GM18502 (cell line): ENCODE measurements around the gene DLG5.

Source experiments
- ATAC-seq: cut with Tn5 transposase; IDR thresholded peaks from one replicate; pipeline ENCODE4 v1.9.1; 2021; ENCODE audit warnings: mild to moderate bottlenecking; ENCODE audit not compliant: unreplicated experiment, poor library complexity

Gene DLG5

DNA sequence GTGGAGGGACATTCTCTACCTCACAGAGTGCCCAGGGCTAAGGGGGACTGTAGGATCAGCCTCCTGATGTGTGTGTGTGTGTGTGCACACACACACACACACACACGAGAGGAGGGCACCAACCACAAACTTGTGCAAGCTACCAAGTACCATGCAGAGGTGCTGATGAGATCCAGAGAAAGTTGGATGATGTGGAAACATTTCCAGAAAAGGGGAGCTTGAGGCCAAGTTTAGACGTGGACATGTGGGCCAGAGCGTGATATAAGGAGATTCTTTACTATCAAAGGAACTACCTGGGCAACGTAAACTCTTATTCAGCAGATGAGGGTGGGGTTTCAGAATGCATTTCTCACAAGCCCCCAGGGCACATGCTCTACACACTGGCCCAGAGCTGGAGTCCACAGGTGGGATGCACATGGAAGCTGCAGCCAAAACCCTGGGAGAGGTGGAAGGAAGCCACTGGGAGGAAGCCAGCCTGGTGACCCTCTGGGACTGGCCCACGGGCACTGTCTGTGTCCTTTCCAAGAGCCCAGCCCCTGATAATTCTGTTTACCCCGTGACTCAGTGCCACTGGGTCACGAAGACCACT lies 53.5 kb downstream of the DLG5 start:
- no peak for ATAC-seq

DNA sequence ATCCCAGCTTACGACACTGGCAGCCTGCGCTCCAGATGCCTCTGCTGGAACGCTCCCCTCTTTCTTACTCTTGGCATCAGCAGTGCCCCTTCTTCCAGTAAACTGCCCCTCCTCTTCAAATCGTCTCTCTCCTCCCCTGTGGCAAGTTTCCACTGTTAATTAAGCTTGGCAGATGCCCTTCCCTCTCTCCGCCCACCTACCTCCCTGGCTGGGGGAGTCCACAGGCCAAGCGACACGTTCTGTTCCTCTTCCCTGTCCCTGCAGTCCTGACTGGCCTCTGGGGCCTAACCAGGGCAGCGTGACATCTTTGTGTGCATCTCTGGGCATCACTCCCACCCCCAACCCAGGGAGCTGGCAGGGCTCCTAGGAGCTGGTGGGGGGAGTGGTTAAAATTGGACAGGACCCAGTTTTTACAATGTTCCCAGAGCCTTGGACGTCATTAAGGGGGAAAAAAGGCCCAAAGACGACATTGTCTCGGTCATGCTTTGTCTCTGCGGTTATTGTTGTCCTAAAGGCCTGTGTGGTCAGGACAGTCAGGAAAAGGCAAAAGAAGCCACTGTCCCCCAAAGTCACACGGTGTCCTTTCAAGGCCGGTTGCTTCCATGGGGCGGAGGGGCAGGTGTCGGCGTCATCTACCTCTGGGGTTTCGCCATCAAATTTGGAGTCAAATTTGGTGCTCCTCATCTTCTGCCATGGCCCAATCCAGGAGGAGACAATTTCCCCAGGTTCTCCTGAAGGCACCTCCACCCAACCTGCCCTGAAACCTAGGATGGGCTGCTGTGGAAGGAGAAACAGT lies 54.2 kb downstream of the DLG5 start:
- ATAC-seq: no peak

DNA sequence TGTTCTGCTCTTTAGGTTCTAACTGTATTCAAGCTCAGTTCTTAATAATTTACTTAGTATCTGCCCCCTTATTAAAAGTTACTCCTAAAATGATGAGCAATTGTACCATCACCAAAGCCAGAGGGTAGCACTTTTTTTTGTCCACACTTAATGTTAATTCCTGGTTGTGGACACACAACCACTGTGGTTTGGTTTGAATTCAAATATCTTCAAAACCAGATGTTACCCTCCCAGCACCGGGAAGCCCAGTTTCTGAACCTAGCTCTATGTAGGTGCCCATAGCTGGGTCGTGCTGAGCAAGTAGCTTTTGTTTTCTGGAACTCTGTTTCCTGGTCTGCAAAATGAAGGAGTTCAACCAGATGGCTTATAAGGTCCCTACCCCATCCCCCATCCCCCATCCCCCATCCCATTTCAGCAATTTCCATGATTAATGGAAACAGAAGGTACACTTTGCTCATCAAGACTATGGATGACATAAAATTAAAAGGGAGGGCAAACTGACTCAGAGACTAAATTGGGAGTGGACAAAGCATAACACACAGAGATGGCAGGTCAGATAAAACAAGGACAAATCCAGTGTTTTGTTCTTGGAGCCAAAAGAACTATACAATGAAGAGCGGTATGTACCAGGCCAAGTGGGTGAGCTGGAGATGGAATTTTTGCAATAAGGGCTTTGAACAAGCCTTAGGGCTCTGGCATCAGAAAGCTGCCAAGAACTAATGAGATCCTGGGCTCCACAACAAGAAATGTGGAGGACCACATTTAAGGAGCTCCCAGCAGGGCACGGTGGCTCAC lies 56.7 kb downstream of the DLG5 start:
- no peak for ATAC-seq

DNA sequence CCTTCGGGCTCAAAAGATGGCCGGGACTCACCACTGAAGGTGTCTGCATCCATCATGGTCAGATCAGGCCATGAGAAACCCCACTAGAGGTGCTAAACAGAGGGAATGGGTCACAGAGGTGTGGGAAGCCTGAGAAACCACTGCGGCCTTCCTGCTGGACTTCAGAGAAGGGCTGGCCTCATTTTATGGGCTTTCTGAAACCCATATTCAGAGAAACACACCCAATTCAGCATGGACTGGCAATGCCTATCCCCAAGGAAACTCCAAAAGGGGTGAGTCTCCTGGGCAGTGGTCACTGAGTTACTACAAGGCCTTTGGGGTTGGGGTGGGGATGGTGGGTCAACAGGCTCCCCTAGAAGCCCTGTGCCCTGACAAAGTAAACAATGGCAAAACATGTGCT lies 58.0 kb downstream of the DLG5 start:
- ATAC-seq: no peak

DNA sequence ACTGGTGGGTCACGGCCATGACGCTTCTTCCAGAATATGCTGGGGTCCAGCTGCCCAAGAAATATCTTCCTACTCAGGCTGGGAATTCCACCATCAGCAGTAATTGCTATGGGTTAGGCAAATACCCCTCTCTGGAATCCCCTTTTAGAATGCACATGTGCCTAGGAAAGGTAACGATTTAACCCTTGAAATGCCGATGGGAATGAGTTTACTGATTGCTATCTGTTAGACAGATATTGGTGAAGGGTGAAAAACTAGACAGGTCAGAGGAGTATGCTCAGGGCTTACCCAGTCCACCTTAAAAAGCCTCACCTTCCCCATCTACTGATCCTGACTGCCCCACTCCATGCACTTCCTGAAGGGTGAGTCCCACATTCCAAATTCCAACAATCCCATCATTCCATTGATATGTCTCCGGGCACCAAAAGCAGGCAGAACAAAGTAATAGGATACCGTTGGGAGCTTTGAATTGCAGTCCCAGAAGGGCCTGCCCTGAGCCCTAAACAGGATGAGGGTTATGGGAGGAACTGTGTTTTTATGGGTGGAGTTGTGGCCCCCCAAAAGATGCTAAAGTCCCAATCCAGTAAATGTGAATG lies 59.3 kb downstream of the DLG5 start:
- ATAC-seq: no peak

DNA sequence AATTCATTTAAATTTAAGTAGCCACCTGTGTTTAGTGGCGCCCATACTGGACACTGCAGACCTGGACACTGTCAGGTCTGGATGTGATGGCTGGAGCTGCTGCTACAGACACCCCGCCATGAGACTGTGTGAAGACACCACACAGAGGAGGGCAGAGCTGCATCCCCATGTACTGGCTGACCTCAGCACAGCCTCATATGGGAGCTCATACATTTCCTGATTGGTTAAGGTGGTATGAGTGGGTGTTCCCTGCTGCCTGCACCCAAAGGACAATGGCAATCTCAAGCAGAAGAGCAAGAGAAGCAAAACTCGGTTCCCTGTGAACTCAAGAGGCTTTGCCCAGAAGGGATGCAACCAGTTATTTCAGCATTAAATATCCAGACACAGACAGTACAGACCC lies 60.0 kb downstream of the DLG5 start:
- no peak for ATAC-seq

DNA sequence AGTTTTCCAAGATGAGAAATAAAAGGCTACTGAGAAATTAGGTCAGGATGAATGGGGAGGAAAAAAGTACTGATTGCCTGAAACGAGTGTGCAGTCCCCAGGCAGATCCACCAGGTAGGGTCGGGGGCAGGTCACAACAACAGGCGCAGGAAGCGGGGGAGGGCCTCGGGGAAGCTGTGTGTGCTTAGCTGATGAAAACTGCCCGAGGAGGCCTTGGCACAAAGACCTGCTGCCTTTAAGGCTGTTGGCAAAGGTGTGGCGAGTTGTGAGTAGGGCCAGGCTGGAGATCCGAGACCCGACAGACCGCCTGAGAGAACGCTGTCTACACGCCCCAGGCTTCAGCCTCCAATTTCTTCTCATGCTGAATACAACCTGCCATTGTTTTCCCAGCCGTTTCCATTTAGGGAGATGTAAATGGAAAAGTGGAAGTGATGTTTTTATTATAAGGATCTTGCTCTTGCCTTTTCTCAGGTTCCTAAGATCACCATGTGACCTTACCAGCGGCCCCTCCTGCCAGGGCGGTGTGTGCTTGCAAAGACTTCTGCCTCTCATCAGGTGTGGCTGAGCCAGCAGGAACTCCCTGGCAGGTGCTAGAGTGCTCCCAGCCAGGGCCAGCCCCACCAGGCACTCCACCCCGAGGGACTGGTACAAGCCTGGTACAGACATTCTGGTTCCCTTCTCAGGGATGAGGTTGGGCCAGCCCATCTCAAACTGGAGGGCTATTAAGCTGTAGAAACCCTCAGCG lies 60.8 kb downstream of the DLG5 start:
- ATAC-seq: no peak

DNA sequence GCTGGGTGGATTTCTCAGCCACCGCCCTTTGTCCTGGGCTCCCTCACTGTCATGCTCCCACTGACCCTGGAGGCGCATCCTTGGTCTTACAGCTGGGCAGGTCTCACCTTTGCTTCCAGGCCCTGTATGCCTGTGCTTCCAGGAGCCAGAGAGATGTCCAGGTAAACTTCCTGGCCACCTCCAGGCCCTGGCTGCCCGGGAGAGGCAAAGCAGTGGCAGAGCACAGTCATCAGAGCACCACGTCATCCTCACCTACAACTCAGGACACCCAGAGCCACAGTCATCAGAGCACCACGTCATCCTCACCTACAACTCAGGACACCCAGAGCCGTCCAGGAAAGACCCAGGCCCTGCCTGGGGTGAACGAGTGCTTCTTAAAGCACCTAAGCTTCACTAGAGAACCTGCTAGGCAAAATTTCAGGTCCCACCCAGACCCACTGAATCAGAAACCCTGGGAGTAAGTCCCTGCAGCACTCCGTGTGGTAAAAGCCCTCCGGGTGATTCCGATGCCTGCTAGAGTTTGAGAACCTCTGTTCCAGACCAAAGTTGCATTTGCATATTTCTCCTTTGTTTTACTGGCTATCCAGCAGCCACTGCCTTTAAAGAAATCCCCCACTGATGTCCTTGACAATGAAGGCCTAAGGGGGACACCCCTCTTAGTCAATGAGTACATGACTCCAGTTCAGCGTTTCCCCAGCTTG lies 62.3 kb downstream of the DLG5 start:
- no peak for ATAC-seq

DNA sequence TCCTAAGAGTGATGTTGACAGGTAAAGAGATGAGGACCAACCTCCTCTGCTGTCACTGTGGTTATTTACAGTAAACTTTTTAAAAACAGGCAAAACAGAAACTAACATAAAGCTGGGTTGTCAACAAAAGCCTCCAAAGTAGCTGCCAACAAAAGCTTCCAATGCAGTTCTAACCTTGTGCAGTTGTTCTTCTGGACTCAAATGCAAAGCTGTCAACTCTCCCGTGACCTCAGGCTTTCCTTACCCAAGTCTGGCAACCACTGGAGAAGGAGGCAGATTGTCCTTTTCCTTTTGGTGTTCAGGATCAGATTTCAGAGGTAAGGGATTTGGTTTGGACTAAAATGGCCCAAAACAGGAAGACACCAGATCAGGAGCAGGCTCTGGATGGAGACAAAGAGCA lies 63.1 kb downstream of the DLG5 start:
- no peak for ATAC-seq

DNA sequence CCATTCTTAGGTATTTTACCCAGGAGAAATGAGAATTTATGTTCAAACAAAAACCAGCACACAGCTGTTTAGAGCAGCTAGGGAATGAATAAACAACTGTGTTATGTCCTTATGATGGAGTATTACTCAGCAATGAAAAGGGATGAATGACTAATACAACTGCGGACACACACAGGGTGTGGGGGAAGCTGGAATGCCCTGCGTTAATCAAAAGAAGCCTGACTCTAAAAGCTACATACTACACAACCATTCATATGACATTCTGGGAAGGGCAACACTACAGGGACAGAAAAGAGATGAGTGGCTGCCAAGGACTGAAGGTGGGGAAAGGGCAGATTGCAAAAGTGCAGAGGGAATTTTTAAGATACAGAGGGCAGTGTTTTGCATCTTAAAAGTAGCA lies 64.0 kb downstream of the DLG5 start:
- ATAC-seq: no peak

DNA sequence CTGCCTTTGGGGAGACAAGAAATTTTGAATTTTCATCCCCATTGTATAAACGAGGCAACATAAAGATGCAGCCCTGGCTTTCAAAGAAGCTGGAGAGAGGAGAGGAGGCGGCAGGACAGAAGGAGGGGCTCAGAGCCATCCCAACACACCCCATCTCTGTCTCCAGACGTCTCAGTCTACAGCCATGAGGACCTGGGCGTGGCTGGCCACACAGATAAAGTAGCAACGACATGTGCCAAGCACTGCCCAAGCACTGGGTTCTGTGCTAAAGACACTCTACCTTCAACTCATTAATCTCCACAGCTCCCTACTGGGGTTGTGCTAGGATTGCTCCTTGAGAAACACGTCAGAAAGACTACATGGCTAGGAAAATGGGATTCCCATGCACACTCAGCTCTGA lies 65.2 kb downstream of the DLG5 start:
- no peak for ATAC-seq

DNA sequence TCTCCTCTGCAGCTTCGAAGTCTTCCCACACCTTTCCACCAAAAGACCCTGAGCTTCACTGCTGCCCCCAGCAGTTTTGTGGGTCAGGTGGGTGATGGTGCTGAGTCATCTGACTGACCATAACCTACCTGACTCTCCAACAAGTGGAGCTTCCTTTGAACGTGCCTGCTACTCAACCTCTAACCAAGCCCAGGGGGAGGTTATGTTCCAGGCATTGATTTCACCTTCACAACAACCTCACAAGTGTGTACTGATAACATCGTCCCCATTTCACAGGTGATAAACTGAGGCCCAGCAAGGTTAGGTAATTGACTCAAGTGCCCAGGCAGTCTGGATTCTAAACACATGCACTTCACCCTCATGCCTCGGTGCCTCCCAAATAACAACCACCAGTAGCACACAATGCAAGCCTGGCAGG lies 66.7 kb downstream of the DLG5 start:
- no peak for ATAC-seq

DNA sequence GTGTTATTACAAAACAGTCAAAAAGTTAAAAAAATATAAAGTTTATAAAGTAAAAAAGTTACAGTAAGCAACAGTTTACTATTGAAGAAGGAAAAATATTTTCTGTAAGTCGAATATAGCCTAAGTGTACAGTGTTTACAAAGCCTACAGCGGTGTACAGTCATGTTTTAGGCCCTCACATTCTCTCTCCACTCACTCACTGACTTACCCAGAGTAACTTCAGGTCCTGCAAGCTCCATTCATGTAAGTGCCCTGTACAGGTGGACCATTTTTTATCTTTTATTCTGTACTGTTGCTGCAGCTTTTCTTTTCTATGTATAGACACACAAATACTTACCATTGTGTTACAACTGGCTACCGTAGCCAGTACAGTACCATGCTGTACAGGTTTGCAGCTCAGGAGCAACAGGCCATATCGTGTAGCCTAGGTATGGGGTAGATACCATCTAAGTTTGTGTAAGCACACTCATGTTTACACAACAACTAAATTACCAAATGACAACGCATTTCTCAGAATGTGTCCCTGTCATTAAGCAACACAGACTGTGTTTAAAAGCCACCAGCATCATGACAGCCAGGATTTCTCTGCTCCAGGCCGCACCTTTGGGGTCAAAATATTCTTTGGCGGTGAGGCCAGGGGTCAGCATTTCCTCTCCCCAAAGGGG lies 67.2 kb downstream of the DLG5 start:
- ATAC-seq: no peak

DNA sequence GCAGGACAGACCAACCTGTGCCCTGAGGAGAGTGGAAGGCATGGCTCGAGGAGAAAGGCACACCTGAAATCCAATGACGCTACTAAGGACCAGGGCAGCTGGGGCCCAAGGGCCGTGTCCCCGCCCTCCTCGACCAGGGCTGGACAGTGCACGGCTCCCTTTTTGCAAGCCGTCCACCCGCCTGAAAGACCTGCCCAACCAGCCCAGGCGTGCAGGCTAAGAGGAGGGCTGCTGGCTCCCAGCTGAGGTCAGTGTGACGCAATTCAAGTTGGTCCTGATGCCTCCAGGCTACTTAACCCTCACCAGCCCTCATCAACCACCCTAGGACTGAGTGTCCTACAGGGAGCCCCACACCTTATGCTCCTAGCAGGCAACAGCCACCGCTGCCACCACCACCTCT lies 69.3 kb downstream of the DLG5 start:
- ATAC-seq: no peak

DNA sequence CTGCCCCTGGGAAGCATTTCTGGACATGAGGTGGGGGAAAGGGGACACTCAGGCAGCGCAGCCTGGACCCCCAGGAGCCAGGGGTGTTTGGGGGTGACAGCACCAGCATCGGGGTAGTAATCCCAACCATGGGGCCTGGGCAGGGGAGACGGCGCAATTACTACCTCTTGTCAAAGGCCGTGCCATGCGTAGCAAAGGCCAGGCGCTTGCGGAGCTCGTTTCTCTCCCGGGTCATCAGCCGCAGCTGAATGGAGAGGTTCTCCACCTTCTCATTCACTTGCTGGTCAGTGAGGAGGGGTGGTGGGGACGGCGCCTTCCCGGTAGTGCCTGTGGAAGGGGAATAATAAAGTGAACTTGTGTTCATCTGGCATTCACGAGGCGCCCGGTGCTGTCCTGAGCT lies 70.0 kb downstream of the DLG5 start:
- ATAC-seq: no peak

DNA sequence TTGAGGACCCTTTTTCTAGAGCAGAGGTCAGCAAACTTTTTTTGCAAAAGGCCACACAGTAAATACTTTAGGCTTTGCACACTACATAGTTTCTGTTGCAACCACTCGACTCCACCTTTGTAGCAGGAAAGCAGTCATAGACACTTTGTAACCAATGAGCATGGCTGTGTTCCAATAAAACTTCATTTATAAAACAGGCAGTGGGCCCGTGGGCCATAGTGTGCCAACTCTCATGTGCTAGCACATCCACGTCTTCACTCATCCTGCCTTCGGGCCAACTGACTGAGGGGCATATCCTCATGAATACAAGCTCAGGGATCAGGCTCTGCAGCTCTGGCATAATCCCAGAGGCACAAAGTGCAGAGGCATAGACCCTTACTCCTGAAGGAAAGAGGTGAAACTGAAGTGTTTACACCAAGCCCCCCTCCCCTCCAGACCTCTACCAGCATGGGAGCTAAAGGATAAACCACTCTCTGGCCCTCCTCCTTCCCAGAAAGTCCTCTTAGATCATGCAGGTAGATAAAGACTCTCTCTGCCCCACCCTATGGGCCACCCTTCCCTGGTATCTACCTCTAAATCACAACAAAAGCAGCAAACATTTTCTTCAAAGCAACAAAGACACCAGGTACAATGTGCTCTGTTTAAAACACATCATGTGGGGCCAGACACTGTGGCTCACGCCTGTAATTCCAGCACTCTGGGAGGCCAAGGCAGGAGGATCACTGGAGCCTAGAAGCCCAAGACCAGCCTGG lies 71.0 kb downstream of the DLG5 start:
- no peak for ATAC-seq

DNA sequence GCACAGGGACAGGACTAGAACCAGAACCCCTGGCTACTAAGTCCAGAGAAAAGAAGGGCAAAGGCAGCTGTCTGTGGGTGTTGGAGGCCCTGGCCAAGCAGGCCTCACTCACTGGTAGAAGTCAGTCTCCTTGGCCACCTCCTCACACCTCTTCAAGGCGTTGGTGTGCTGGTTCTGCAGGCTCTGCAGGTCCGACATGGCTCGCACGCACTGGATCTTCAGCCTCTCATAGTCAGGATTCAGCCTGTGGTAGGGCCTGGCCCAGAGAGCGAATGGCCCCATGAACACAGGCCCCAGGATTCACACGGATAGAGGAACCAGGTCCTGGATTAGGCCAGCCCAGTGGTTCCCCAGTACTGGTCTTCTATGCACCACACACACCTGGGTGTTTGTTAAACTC lies 72.4 kb downstream of the DLG5 start:
- ATAC-seq: no peak

DNA sequence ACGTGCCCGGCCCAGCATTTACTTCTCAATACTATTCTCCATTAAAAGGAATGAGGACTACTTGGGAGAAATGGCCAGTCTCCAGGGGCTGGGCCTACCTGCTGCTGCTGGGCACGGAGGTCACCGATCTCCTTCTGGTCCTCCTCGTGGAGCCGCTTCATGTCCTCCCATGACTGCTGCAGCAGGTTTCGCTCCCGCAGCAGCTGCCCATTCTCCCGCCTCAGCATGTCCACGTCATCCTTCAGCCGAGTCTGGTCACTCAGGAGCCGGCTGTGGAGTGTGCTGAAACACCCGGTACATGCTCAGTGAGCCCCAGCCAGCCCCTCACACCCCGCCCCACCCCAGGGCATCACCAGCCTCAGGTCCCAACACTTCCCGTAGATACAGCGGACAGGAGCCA lies 73.3 kb downstream of the DLG5 start:
- no peak for ATAC-seq
